GM06990 (cell line): ENCODE data around the gene RPL32.

Experiments used
- DNase-seq: peaks from one replicate; pipeline ENCODE4 v3.0.0-alpha.2; 2011; ENCODE audit not compliant: insufficient read length; ENCODE audit errors: extremely low read depth
- H3K27me3 ChIP-seq: replicated peaks from 2 replicates; pipeline ENCODE4 v1.6.0; 2011; ENCODE audit warnings: low read length; ENCODE audit not compliant: control insufficient read depth, insufficient read depth
- H3K36me3 ChIP-seq: 2 replicates; pipeline ENCODE4 v1.5.1; 2011; ENCODE audit warnings: low read length; ENCODE audit not compliant: control insufficient read depth, insufficient read depth
- H3K4me3 ChIP-seq: replicated peaks from 2 replicates; pipeline ENCODE4 v1.5.1; 2011; ENCODE audit warnings: low read depth, mild to moderate bottlenecking, control low read depth, low read length
- CTCF ChIP-seq: IDR thresholded peaks from 2 replicates; pipeline ENCODE4 v1.5.1; 2011; ENCODE audit warnings: low read length, control low read depth, mild to moderate bottlenecking, inconsistent platforms; ENCODE audit not compliant: insufficient read depth, poor library complexity, severe bottlenecking

Gene RPL32

GRCh38 chr3:12828751-12829150 lies 12.6 kb downstream of the RPL32 start:
- TF ChIP-seq CTCF = no peak
- Histone ChIP-seq H3K4me3 (no peak overlapping the region), H3K27me3 (no peaks in the 10 kb centered on the region), H3K36me3 (peaks cover 10% of the 10 kb centered on the region)
- no peak for DNase-seq

DNA sequence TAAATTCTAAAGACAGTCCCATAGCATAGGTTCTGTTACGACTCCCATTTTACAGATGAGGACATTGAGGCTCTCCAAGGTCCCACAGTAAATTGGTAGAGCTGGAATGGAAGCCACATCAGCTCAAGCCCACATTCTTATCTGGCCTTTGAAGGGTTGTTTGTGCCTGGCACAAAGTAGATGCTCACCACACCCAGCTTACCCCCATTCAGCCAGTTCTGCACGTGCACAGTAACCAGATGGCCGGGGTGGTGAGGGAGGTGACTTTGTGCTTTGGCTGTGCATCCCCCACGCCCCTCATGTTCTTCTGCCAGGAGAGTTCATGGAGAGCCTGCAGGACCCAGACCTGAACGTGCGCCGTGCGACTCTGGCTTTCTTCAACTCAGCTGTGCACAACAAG lies 16.2 kb downstream of the RPL32 start:
- no peak for TF ChIP-seq CTCF
- Histone ChIP-seq H3K27me3 (no peaks in the 10 kb centered on the region), H3K36me3 (no peaks in the 10 kb centered on the region), H3K4me3 (no peak overlapping the region)
- no peak for DNase-seq

DNA sequence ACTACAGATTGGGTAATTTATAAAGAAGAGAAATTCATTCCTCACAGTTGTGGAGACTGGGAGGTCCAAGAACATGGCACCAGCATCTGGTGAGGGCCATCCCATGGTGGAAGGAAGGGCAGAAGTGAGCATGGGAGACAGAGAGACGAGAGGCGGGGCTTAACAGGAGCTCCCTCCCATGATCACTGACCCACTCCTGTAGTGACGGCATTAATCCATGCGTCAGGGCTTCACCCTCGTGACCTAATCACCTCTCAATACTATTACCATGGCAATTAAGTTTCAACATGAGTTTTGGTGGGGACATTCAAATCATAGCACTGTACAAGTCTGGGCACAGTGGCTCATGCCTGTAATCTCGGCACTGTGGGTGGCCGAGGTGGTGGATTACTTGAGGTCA lies 17.1 kb downstream of the RPL32 start:
- Histone ChIP-seq H3K36me3 (no peaks in the 10 kb centered on the region), H3K4me3 (no peak overlapping the region), H3K27me3 (no peaks in the 10 kb centered on the region)
- no peak for TF ChIP-seq CTCF
- DNase-seq = no peak

GRCh38 chr3:12822725-12823373 lies 18.5 kb downstream of the RPL32 start:
- Histone ChIP-seq H3K4me3 (no peak overlapping the region), H3K27me3 (no peaks in the 10 kb centered on the region), H3K36me3 (no peaks in the 10 kb centered on the region)
- peak; percentile 44 for TF ChIP-seq CTCF
- no peak for DNase-seq

DNA sequence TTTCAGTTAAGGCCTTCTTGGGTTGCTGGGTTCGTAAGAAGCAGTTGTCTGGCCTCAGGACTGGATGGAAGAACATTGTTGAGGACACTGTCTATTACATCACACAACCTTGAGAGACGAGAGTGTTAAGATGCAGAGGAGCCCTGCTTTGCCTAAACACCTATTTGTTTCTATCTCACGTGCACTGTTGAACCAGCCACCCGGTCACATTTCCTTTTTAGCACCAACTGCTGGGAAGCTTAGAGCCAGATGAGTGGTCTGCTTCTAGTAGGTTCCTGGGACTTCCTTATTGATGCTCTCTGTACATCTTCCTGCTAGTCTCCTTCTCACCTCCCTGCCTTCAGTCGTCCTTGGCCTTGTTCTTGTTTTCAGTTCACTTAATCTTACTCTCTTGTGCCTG lies 22.6 kb downstream of the RPL32 start:
- no peak for DNase-seq
- TF ChIP-seq CTCF = no peak
- Histone ChIP-seq H3K4me3 (no peak overlapping the region), H3K27me3 (no peaks in the 10 kb centered on the region), H3K36me3 (no peaks in the 10 kb centered on the region)

GRCh38 chr3:12818273-12818672 lies 23.1 kb downstream of the RPL32 start:
- H3K4me3 ChIP-seq = no peak overlapping the region
- DNase-seq = no peak
- TF ChIP-seq CTCF = no peak
- H3K36me3 ChIP-seq = no peaks in the 10 kb centered on the region
- H3K27me3 ChIP-seq = no peaks in the 10 kb centered on the region
